Measurements from ENCODE around the gene CTNNAL1.
A peak's percentile ranks its signal among the peaks of the same experiment; 100 is the strongest.

Gene CTNNAL1

DNA sequence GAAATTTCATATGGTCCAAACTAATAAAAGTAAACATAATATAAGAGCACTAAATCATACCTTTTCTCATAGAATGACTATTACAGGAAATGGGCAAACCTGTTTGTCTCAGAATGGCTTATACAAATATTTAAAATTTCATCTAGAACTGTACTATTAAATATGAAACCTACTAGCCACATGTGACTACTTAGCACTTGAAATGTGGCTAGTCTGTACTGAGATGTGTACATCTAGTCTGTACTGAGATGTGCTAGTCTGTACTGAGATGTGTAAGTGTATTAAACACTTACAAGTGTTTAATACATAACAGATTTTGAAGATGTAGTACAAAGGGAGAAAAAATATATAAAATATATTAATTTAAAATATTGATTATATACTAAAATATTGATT lies 56.7 kb downstream of the CTNNAL1 start:
- Histone ChIP-seq H2AFZ (ENCODE audit: low read length, unreplicated experiment) (no peak overlapping the region), H3K4me1 (ENCODE audit: control insufficient read depth, insufficient read depth, low read length, unreplicated experiment) (no peaks in the 10 kb centered on the region), H3K79me2 (ENCODE audit: control insufficient read depth, insufficient read depth, low read length, unreplicated experiment) (no peaks in the 10 kb centered on the region), H3K4me3 (ENCODE audit: low read depth, low read length) (no peak overlapping the region), H3K27me3 (ENCODE audit: insufficient read depth, low read length) (no peaks in the 10 kb centered on the region), H3K27ac (ENCODE audit: low read depth, low read length) (no peak overlapping the region), H3K36me3 (ENCODE audit: insufficient read depth, low read length) (no peaks in the 10 kb centered on the region)

DNA sequence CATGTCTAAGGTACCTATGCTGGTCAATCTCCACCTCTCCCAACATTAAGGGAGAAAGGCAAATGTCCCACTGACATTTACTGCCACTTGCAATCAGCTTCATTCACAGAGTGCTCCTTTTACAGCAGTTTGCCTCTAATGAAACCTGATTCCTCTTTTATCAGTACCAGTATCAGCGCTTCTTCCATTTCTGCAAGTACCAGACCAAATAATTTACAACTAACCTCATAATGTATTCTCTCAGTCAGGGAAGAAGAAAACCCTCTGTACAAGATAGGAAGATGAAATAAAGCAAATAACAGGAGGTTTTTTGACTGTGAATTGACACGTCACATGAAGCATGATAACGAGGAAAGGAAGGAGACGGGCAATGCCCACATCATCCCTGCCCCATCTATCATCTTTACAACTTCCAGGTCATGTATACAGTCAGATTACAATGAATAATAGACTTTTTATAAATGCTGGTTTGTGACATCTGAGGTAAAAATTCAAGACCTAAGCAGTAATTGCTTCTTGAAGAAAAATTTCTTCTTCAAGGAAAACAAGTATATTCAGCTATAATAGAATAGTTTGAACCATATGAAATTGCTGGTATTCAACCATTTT lies 57.2 kb downstream of the CTNNAL1 start:
- H3K4me3 ChIP-seq (ENCODE audit: low read depth, low read length): no peak overlapping the region
- no peaks in the 10 kb centered on the region for H3K36me3 ChIP-seq (ENCODE audit: insufficient read depth, low read length)
- H3K79me2 ChIP-seq (ENCODE audit: control insufficient read depth, insufficient read depth, low read length, unreplicated experiment): no peaks in the 10 kb centered on the region
- no peak overlapping the region for H2AFZ ChIP-seq (ENCODE audit: low read length, unreplicated experiment)
- H3K27me3 ChIP-seq (ENCODE audit: insufficient read depth, low read length): no peaks in the 10 kb centered on the region
- H3K4me1 ChIP-seq (ENCODE audit: control insufficient read depth, insufficient read depth, low read length, unreplicated experiment): no peaks in the 10 kb centered on the region
- H3K27ac ChIP-seq (ENCODE audit: low read depth, low read length): no peak overlapping the region

DNA sequence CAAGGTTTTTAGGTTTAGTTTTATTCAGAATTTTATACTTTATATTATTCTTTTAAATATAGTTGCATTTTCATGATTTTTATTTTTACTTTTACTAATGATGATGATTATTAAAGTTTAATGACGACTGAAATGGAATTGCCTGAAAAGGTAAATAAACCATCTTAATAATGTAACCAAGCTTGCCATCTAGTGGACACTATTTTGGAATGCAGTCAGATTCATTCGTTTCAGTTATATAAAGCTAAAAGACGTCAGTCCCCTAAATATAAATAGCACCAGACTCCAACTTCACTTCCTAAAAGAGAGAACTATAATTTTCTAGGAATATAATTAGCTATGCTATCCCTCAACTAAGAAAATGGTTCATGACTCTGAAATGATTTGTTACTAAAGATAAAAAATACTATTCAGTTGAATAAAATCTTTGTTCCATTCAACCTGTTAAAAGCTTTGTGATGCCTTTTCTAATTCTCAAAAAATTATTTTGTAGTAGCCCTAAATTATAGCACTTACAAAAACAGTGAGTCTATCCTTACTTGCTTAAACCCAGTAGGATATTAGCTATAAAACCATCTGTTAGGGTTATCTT lies 59.2 kb downstream of the CTNNAL1 start:
- Histone ChIP-seq H3K4me3 (ENCODE audit: low read depth, low read length) (no peak overlapping the region), H3K36me3 (ENCODE audit: insufficient read depth, low read length) (0 out of 2 replicates have a peak, but pooled peaks cover 5% of the 10 kb centered on the region), H2AFZ (ENCODE audit: low read length, unreplicated experiment) (no peak overlapping the region), H3K27ac (ENCODE audit: low read depth, low read length) (no peak overlapping the region), H3K79me2 (ENCODE audit: control insufficient read depth, insufficient read depth, low read length, unreplicated experiment) (no peaks in the 10 kb centered on the region), H3K4me1 (ENCODE audit: control insufficient read depth, insufficient read depth, low read length, unreplicated experiment) (no peaks in the 10 kb centered on the region), H3K27me3 (ENCODE audit: insufficient read depth, low read length) (no peaks in the 10 kb centered on the region)

DNA sequence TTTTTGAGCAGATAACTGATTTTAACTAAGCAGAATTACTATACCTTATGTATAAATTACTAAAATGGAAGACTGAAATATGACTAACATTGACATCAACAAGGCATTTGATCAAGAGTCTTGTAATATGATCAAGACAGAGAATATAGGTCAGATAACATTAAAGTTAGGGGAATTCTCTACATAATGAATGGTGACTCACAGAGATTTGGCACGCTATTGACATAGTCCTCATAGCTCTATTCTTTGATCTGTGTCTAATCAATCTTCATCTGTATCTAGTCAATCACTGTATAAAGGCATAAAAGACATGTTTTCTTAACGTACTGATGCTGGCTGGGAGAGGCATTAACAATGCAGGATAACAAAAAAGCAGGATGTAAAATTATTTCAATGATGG lies 61.7 kb downstream of the CTNNAL1 start:
- H3K4me3 ChIP-seq (ENCODE audit: low read depth, low read length): no peak overlapping the region
- no peak overlapping the region for H3K27ac ChIP-seq (ENCODE audit: low read depth, low read length)
- H3K4me1 ChIP-seq (ENCODE audit: control insufficient read depth, insufficient read depth, low read length, unreplicated experiment): no peaks in the 10 kb centered on the region
- H3K79me2 ChIP-seq (ENCODE audit: control insufficient read depth, insufficient read depth, low read length, unreplicated experiment): no peaks in the 10 kb centered on the region
- no peaks in the 10 kb centered on the region for H3K27me3 ChIP-seq (ENCODE audit: insufficient read depth, low read length)
- H2AFZ ChIP-seq (ENCODE audit: low read length, unreplicated experiment): no peak overlapping the region
- H3K36me3 ChIP-seq (ENCODE audit: insufficient read depth, low read length): 0 out of 2 replicates have a peak, but pooled peaks cover 5% of the 10 kb centered on the region

DNA sequence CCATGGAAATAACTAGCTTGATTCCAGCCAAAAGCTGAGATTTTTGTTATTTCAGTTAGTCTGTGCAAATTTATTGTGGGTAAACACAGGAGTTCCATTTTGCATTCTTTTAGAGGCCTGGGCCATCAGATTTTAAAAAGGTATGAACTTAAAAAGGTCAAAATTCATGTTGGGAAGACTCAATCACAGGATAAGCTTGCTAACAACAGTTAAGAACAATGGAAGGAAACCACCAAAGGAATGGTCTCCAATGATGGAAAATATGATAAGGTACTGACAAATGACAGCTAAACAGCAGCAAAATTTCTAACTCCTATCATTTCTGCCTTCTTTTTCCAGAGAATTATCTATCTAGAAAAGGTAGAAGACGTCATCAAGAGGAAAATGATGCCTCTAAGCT lies 63.1 kb downstream of the CTNNAL1 start:
- H2AFZ ChIP-seq (ENCODE audit: low read length, unreplicated experiment): no peak overlapping the region

DNA sequence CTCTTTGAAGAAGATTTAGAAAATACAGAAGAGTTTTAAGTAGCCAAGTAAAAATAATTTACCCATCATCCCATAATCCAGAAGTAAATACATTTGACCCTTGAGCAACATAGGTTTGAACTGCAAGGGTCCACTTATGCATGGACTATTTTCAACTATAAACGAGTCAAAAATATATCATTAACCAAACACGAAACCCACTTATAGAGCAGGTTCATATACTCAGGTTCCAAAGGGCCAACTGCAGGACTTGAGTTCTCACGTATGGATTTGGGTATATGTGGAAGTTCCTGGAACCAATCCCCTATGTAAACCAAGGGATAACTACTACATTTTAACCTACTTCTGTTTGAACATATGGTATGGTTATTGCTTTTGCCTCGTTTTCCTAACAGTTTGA lies 73.3 kb downstream of the CTNNAL1 start:
- Histone ChIP-seq H2AFZ (ENCODE audit: low read length, unreplicated experiment) (no peak overlapping the region), H3K27ac (ENCODE audit: low read depth, low read length) (no peak overlapping the region), H3K4me3 (ENCODE audit: low read depth, low read length) (no peak overlapping the region), H3K79me2 (ENCODE audit: control insufficient read depth, insufficient read depth, low read length, unreplicated experiment) (peaks cover 9% of the 10 kb centered on the region), H3K27me3 (ENCODE audit: insufficient read depth, low read length) (no peaks in the 10 kb centered on the region), H3K36me3 (ENCODE audit: insufficient read depth, low read length) (0 out of 2 replicates have a peak, but pooled peaks cover 9% of the 10 kb centered on the region), H3K4me1 (ENCODE audit: control insufficient read depth, insufficient read depth, low read length, unreplicated experiment) (peaks cover 5% of the 10 kb centered on the region)

More for the DNA sequence above, 63.1 kb downstream of the CTNNAL1 start:
- H3K27me3 ChIP-seq (ENCODE audit: insufficient read depth, low read length): no peaks in the 10 kb centered on the region
- H3K4me1 ChIP-seq (ENCODE audit: control insufficient read depth, insufficient read depth, low read length, unreplicated experiment): no peaks in the 10 kb centered on the region
- H3K27ac ChIP-seq (ENCODE audit: low read depth, low read length): no peak overlapping the region
- H3K4me3 ChIP-seq (ENCODE audit: low read depth, low read length): no peak overlapping the region
- 0 out of 2 replicates have a peak, but pooled peaks cover 5% of the 10 kb centered on the region for H3K36me3 ChIP-seq (ENCODE audit: insufficient read depth, low read length)
- no peaks in the 10 kb centered on the region for H3K79me2 ChIP-seq (ENCODE audit: control insufficient read depth, insufficient read depth, low read length, unreplicated experiment)

DNA sequence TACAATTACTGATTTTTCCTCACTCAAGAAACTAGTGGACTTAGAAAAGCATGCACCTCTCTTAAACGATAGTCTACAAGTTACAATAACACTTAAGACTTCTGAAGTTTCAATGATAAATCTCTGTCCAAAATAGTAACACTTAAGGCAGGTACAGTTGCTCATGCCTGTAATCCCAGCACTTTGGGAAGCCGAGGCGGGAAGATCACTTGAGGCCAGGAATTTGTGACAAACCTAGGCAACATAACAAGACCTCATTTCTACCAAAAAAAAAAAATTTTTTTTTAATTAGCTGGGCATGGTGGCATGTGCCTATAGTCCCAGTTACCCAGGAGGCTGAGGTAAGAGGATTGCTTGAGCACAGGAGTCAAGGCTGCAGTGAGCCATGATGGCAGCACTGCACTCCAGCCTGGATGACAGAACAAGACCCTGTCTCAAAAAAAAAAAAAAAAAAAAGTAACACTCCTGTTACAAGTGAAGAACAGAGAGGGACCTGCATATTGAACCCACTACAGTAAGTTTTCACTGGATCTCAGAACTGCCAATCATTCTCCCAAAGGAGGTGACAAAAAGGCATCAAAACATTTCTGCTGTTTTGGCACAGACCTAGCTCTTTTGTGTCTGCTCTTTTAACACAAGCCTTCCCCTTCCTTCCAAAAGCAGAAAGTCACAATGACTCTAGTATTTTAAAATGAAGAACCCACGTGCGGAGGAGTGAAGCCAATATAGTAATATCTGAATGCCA lies 75.6 kb downstream of the CTNNAL1 start:
- 0 out of 2 replicates have a peak, but pooled peaks cover 9% of the 10 kb centered on the region for H3K36me3 ChIP-seq (ENCODE audit: insufficient read depth, low read length)

DNA sequence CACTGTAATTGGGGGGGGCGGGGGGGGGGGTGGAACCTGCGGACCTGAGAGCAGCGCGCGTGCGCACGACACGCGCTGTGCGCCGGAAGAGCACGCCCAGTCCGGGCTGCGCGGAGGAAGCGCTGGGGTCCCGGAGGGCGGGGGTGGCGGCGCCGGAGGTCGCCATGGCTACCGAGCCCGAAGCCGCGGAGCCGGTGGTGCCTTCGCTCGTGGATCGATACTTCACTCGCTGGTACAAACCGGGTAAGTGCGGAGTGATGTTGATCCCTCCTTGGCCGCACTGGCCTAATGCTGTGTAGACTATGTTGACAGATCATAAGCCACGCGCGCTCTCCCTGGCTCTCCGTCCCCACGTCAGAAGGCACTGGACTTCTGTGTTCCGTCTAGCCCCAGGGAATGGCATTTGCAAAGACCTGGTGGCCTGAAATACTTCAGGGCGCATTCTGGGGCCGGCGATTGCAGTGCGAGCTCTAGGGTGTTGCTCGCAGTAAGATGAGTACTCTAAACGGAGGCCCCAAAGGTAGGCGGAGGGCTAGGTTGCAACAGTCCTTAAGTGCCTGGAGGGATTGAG lies 78.9 kb downstream of the CTNNAL1 start, which contains the start of gene ABITRAM:
TSS of gene ABITRAM (plus strand) at position 78 of the 571 bp plus-strand sequence. CDS start at position 165, 87 bp downstream.
- Histone ChIP-seq H3K4me3 (ENCODE audit: low read depth, low read length) (peak within 1 kb of the TSS; percentile 97), H3K79me2 (ENCODE audit: control insufficient read depth, insufficient read depth, low read length, unreplicated experiment) (peaks cover 37% of the 10 kb centered on the region), H3K27me3 (ENCODE audit: insufficient read depth, low read length) (no peaks in the 10 kb centered on the region), H3K27ac (ENCODE audit: low read depth, low read length) (peak within 1 kb of the TSS; percentile 64), H2AFZ (ENCODE audit: low read length, unreplicated experiment) (peak within 1 kb of the TSS; percentile 86), H3K4me1 (ENCODE audit: control insufficient read depth, insufficient read depth, low read length, unreplicated experiment) (peaks cover 13% of the 10 kb centered on the region), H3K36me3 (ENCODE audit: insufficient read depth, low read length) (0 out of 2 replicates have a peak, but pooled peaks cover 5% of the 10 kb centered on the region)

More for the DNA sequence above, 75.6 kb downstream of the CTNNAL1 start:
- no peak overlapping the region for H3K27ac ChIP-seq (ENCODE audit: low read depth, low read length)
- H3K79me2 ChIP-seq (ENCODE audit: control insufficient read depth, insufficient read depth, low read length, unreplicated experiment): peaks cover 22% of the 10 kb centered on the region
- H3K4me1 ChIP-seq (ENCODE audit: control insufficient read depth, insufficient read depth, low read length, unreplicated experiment): peaks cover 9% of the 10 kb centered on the region
- H3K27me3 ChIP-seq (ENCODE audit: insufficient read depth, low read length): no peaks in the 10 kb centered on the region
- H2AFZ ChIP-seq (ENCODE audit: low read length, unreplicated experiment): no peak overlapping the region
- H3K4me3 ChIP-seq (ENCODE audit: low read depth, low read length): no peak overlapping the region

DNA sequence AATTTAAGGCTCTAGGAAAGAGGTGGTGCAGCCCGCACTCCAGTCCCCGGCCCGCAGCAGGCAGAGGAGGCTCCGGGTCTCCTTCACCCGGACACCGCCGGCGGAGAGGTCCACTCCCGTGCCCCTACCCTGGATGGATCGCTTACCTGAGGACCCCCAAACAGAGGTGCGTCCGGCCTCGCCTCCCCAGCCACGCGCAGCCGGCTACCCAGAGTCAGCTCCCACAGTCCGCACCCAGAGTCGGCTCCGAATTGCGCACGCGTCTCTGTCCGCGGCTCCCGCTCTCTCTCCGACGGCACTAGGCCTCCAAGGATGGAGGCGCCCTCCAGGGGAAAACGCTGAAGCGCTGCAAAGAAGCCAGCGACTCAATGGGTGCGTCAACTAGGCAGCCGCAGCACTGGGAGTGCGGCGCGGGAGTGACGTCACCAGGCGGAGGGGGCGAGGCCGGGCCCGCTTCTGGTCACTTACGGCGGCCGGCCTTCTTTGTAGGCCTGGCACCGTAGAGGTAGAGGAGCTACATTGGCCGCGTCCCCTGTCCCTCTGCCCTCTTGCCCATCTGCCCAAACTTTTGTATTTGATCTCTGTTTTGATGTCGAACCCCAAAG lies 79.5 kb downstream of the CTNNAL1 start, which contains the start of gene ELP1:
TSS of gene ELP1 (minus strand) at position 407 of the 605 bp plus-strand sequence. CDS start 2,978 bp downstream, outside the sequence.
- peak within 1 kb of the TSS; percentile 97 for H3K4me3 ChIP-seq (ENCODE audit: low read depth, low read length)
- H2AFZ ChIP-seq (ENCODE audit: low read length, unreplicated experiment): peak within 1 kb of the TSS; percentile 86

DNA sequence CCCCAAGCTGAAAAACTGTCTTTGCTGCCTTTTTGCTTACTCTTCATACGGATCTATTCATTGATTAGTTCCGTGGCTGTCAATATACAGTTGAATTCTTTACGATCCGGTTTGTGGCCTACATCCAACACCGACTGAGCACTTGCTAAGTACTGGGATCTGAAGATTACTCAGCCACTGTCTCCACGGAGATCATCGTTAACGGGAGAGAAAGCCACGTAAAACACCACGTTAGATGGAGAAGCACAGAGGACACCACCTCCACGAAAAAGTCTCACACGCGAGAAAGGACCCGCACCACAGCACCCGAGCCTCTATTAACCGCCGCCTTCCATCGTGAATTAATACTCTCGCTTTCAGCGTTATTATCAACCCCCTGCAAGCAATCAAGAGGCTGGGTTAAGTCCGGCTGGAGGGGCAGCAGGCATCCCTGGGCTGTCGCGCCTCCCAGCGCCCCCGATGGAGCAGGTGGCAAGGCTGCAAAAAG lies 80.0 kb downstream of the CTNNAL1 start:
- H3K4me3 ChIP-seq (ENCODE audit: low read depth, low read length): peak overlapping the region; percentile 97
- H2AFZ ChIP-seq (ENCODE audit: low read length, unreplicated experiment): peak overlapping the region; percentile 84
- H3K79me2 ChIP-seq (ENCODE audit: control insufficient read depth, insufficient read depth, low read length, unreplicated experiment): peaks cover 37% of the 10 kb centered on the region
- peak overlapping the region; percentile 64; the same call in 1 of the 2 replicates for H3K27ac ChIP-seq (ENCODE audit: low read depth, low read length)
- H3K27me3 ChIP-seq (ENCODE audit: insufficient read depth, low read length): no peaks in the 10 kb centered on the region
- peaks cover 7% of the 10 kb centered on the region; the same call in 1 of the 2 replicates for H3K36me3 ChIP-seq (ENCODE audit: insufficient read depth, low read length)
- H3K4me1 ChIP-seq (ENCODE audit: control insufficient read depth, insufficient read depth, low read length, unreplicated experiment): peaks cover 13% of the 10 kb centered on the region

More for the DNA sequence above, 79.5 kb downstream of the CTNNAL1 start, which contains the start of gene ELP1:
- peaks cover 4% of the 10 kb centered on the region; the same call in 1 of the 2 replicates for H3K36me3 ChIP-seq (ENCODE audit: insufficient read depth, low read length)
- peak within 1 kb of the TSS; percentile 64 for H3K27ac ChIP-seq (ENCODE audit: low read depth, low read length)
- H3K27me3 ChIP-seq (ENCODE audit: insufficient read depth, low read length): no peaks in the 10 kb centered on the region
- H3K4me1 ChIP-seq (ENCODE audit: control insufficient read depth, insufficient read depth, low read length, unreplicated experiment): peaks cover 13% of the 10 kb centered on the region
- H3K79me2 ChIP-seq (ENCODE audit: control insufficient read depth, insufficient read depth, low read length, unreplicated experiment): peaks cover 37% of the 10 kb centered on the region
